HCT116 (cell line): ENCODE data around the gene NAA20. TPM values are rescaled to one million over a fixed set of nuclear protein-coding genes. Genes with fewer than 3 reads are reported as not detected.

Experiments
- ATAC-seq: fragments of 200-7000 bp; cut with Tn5 transposase; 2 replicates; pipeline ENCODE4 v1.9.1; 2020; ENCODE audit warnings: mild to moderate bottlenecking, moderate library complexity
- BruUV-seq: library from RNA; stranded (reverse); fragments of 400-500 nt; replicated peaks from 2 replicates; lab custom pipeline; 2021; lab: Mats Ljungman, UMichigan
- CTCF ChIA-PET: fragments of 300-600 bp; sonication (Branson Sonifier 250); formaldehyde crosslinking; loops from one replicate; lab custom pipeline; 2021; ENCODE audit warnings: antibody characterized with exemption; lab: Charles Lee
- POLR2A ChIA-PET: fragments of 300-600, 350-600 bp; sonication (Branson Sonifier 250); formaldehyde crosslinking; loops from one replicate; lab custom pipeline; 2021; ENCODE audit warnings: antibody characterized with exemption; lab: Charles Lee
- RAD21 ChIA-PET, 2 experiments: fragments of 300-600 bp; sonication (Branson Sonifier 250); formaldehyde crosslinking; loops; one replicate each; lab custom pipeline; 2023; ENCODE audit warnings: low total read pairs in 2 of 2; ENCODE audit not compliant: uncharacterized antibody in 2 of 2, unreplicated experiment in 2 of 2, low non-redundant PET in 1 of 2; lab: Charles Lee
- DNase-seq: peaks from one replicate; pipeline ENCODE4 v3.0.0-alpha.2; 2010; ENCODE audit warnings: low read depth, low spot score
- H2AFZ ChIP-seq: fragments of 200-600 bp; shearing (Covaris generic), sonication (generic); 2 replicates; pipeline ENCODE4 v1.6.1; 2017; ENCODE audit warnings: low read depth, mixed run types, mixed read lengths, antibody characterized with exemption, low read length; ENCODE audit not compliant: poor library complexity, severe bottlenecking
- H3K27ac ChIP-seq: 2 replicates; pipeline ENCODE4 v1.5.1; 2012; ENCODE audit warnings: low read depth, low read length
- H3K27me3 ChIP-seq: fragments of 200-600 bp; sonication (generic); 2 replicates; pipeline ENCODE4 v1.6.1; 2016; ENCODE audit warnings: mixed run types, low read length, mixed read lengths; ENCODE audit not compliant: insufficient read depth
- H3K36me3 ChIP-seq, 2 experiments: fragments of 200-500 bp in 1 of 2; fragments of 200-600 bp in 1 of 2; sonication (Bioruptor generic) in 1 of 2; sonication (generic) in 1 of 2; 2 replicates each; pipeline versions ENCODE4 v1.5.1 to v1.6.1; 2014 to 2016; ENCODE audit warnings: low read length in 2 of 2, inconsistent platforms in 1 of 2, mixed read lengths in 1 of 2, mixed run types in 1 of 2; ENCODE audit not compliant: insufficient read depth in 2 of 2, control insufficient read depth in 1 of 2
- H3K4me1 ChIP-seq, 2 experiments: fragments of 200-600 bp in 1 of 2; sonication (generic) in 1 of 2; 2 replicates each; pipeline versions ENCODE4 v1.5.1 to v1.6.1; 2012 to 2017; ENCODE audit warnings: low read length in 2 of 2, inconsistent platforms in 1 of 2, mild to moderate bottlenecking in 1 of 2, mixed read lengths in 1 of 2, mixed run types in 1 of 2, moderate library complexity in 1 of 2; ENCODE audit not compliant: insufficient read depth in 2 of 2, control insufficient read depth in 1 of 2
- H3K4me2 ChIP-seq: fragments of 200-600 bp; sonication (generic); 2 replicates; pipeline ENCODE4 v1.6.1; 2017; ENCODE audit warnings: mixed run types, low read length, mixed read lengths
- H3K4me3 ChIP-seq, 2 experiments: fragments of 200-600 bp in 1 of 2; sonication (generic) in 1 of 2; replicated peaks in 1 of 2; 2 replicates each; pipeline ENCODE4 v1.5.1; 2011 to 2016; ENCODE audit warnings: low read length in 2 of 2, control low read depth in 1 of 2, low read depth in 1 of 2, mild to moderate bottlenecking in 1 of 2, mixed read lengths in 1 of 2, mixed run types in 1 of 2
- H3K79me2 ChIP-seq: fragments of 200-600 bp; sonication (generic); 2 replicates; pipeline ENCODE4 v1.6.1; 2017; ENCODE audit warnings: mild to moderate bottlenecking, mixed run types, low read length, moderate library complexity, mixed read lengths; ENCODE audit not compliant: insufficient read depth
- H3K9ac ChIP-seq: fragments of 200-600 bp; sonication (generic); 2 replicates; pipeline ENCODE4 v1.6.1; 2016; ENCODE audit warnings: low read length, mixed read lengths
- H3K9me2 ChIP-seq: fragments of 200-600 bp; sonication (generic), shearing (Covaris generic); 2 replicates; pipeline ENCODE4 v1.6.1; 2017; ENCODE audit warnings: mixed run types, mild to moderate bottlenecking, moderate library complexity; ENCODE audit not compliant: insufficient read depth
- H3K9me3 ChIP-seq, 2 experiments: fragments of 200-500 bp in 1 of 2; fragments of 200-600 bp in 1 of 2; sonication (Bioruptor generic) in 1 of 2; sonication (generic) in 1 of 2; 2 replicates each; pipeline ENCODE4 v1.6.1; 2014 to 2017; ENCODE audit warnings: low read length in 2 of 2, mixed read lengths in 2 of 2, inconsistent platforms in 1 of 2, low read depth in 1 of 2, mild to moderate bottlenecking in 1 of 2, mixed run types in 1 of 2, moderate library complexity in 1 of 2; ENCODE audit not compliant: control insufficient read depth in 1 of 2, insufficient read depth in 1 of 2
- H4K20me1 ChIP-seq: fragments of 200-600 bp; sonication (generic), shearing (Covaris generic); 2 replicates; pipeline ENCODE4 v1.6.1; 2017; ENCODE audit warnings: mixed run types, mild to moderate bottlenecking, moderate library complexity; ENCODE audit not compliant: insufficient read depth
- ATF3 ChIP-seq: IDR thresholded peaks from 2 replicates; pipeline ENCODE4 v1.6.1; 2012
- CEBPB ChIP-seq: IDR thresholded peaks from 2 replicates; pipeline ENCODE4 v1.6.1; 2012; ENCODE audit warnings: low read depth
- EZH2 ChIP-seq: fragments of 200-600 bp; sonication (generic); IDR thresholded peaks from 2 replicates; pipeline ENCODE4 v1.6.1; 2017; ENCODE audit warnings: antibody characterized with exemption, mixed run types
- POLR2A ChIP-seq: IDR thresholded peaks from 2 replicates; pipeline ENCODE4 v1.7.0; 2011; ENCODE audit warnings: borderline replicate concordance; ENCODE audit not compliant: insufficient read depth, insufficient read length; ENCODE audit errors: extremely low read depth
- RAD21 ChIP-seq: IDR thresholded peaks from 2 replicates; pipeline ENCODE4 v1.6.1; 2012; ENCODE audit warnings: low read depth, mild to moderate bottlenecking
- SP1 ChIP-seq: IDR thresholded peaks from 2 replicates; pipeline ENCODE4 v1.6.1; 2012; ENCODE audit warnings: low read depth
- YY1 ChIP-seq: IDR thresholded peaks from 2 replicates; pipeline ENCODE4 v1.6.1; 2011; ENCODE audit warnings: low read length, low read depth, moderate library complexity, mild to moderate bottlenecking; ENCODE audit not compliant: insufficient replicate concordance; ENCODE audit errors: extremely low read depth
- ZBTB33 ChIP-seq: IDR thresholded peaks from 2 replicates; pipeline ENCODE4 v1.6.1; 2011; ENCODE audit warnings: mild to moderate bottlenecking, low read length, moderate library complexity; ENCODE audit not compliant: insufficient replicate concordance; ENCODE audit errors: extremely low read depth
- intact Hi-C: fragments of 100-400 bp; cut with micrococcal nuclease; formaldehyde crosslinking; loops from 2 replicates; pipeline ENCODE4 v1.10.0; 2022
- total RNA-seq: library from RNA; stranded (reverse); gene quantifications from one replicate; pipeline ENCODE4 v1.2.1, GENCODE V29; 2021; ENCODE audit not compliant: unreplicated experiment

Gene NAA20
- total RNA-seq, 1 experiment from 2014 or later, result 71.5 TPM

GRCh38 chr20:20078041-20078440, 60.9 kb downstream of the NAA20 start:
- DNase-seq (no peak), ATAC-seq (no peak)
- Histone ChIP-seq H3K27ac (no peak overlapping the region), H2AFZ (no peak overlapping the region), H3K4me2 (no peak overlapping the region), H3K36me3 (no peaks in the 10 kb centered on the region)
- TF ChIP-seq POLR2A (no peak), SP1 (no peak)
- TF ChIP-seq, all 23 proteins: peak for 0
- RAD21 ChIA-PET, result no interaction called here
- Histone ChIP-seq H3K9me3 (no peaks in the 10 kb centered on the region), H3K27me3 (peaks cover 11% of the 10 kb centered on the region; the same call in 1 of the 2 replicates), H3K4me3 (no peak overlapping the region), H3K4me1 (no peaks in the 10 kb centered on the region), H3K79me2 (no peaks in the 10 kb centered on the region), H3K9me2 (no peaks in the 10 kb centered on the region), H4K20me1 (no peaks in the 10 kb centered on the region), H3K9ac (no peak overlapping the region)
- no TSS peak for BruUV-seq
- intact Hi-C loops, result no loop called here
- CTCF ChIA-PET, result no interaction called here
- POLR2A ChIA-PET, result no interaction called here

- Histone ChIP-seq H3K36me3 (no peaks in the 10 kb centered on the region), H3K4me3 (no peak overlapping the region), H3K4me1 (no peaks in the 10 kb centered on the region), H3K79me2 (no peaks in the 10 kb centered on the region), H4K20me1 (no peaks in the 10 kb centered on the region), H2AFZ (no peak overlapping the region), H3K27ac (no peak overlapping the region), H3K9me2 (no peaks in the 10 kb centered on the region), H3K9me3 (no peaks in the 10 kb centered on the region), H3K4me2 (no peak overlapping the region), H3K9ac (no peak overlapping the region), H3K27me3 (peaks cover 11% of the 10 kb centered on the region; the same call in 1 of the 2 replicates)
- no TSS peak for BruUV-seq
- TF ChIP-seq RAD21 (no peak), EZH2 (no peak), SP1 (no peak), CEBPB (no peak), ZBTB33 (no peak), ATF3 (no peak), YY1 (no peak)
- intact Hi-C loops, result no loop called here
- ChIA-PET POLR2A (no interaction called here), RAD21 (no interaction called here), CTCF (no interaction called here)
- no peak for ATAC-seq
- DNase-seq, result no peak
Observed at GRCh38 chr20:20079102-20079784, 62.1 kb downstream of the NAA20 start.

Other genes starting within 250 kb of the NAA20 start
- 20.4 TPM for gene CRNKL1, start 35.1 kb downstream of the NAA20 start, total RNA-seq
- 1.7 TPM for gene CFAP61, start 35.2 kb downstream of the NAA20 start, total RNA-seq